Measurements from ENCODE around the gene TSC22D1.
"Not testable (repeated sequence)": the region's sequence is repeated elsewhere in the genome, so short reads cannot be mapped to it uniquely, and the experiment has no call there.

TSC22D1 gene

GRCh38 chr13:44514278-44514677 lies 61.9 kb downstream of the TSC22D1 start:
- TF ChIP-seq CTCF (IDR thresholded peaks at IDR 0.05; ENCODE audit: low read depth, low read length), result no peak
- H3K4me3 ChIP-seq (ENCODE audit: low read depth, low read length), result no peak overlapping the region
- in situ Hi-C loops (cut with HindIII; ENCODE audit: low sequenced_read_pairs), result no loop called here
- DNase-seq (ENCODE audit: low read depth, low spot score), result no peak

GRCh38 chr13:44509853-44510252 lies 66.3 kb downstream of the TSC22D1 start:
- H3K4me3 ChIP-seq (ENCODE audit: low read depth, low read length); in situ Hi-C loops (cut with HindIII; ENCODE audit: low sequenced_read_pairs); DNase-seq (ENCODE audit: low read depth, low spot score): not testable (repeated sequence)

- H3K4me3 ChIP-seq (ENCODE audit: low read depth, low read length), result no peak overlapping the region
- no peak for TF ChIP-seq CTCF (IDR thresholded peaks at IDR 0.05; ENCODE audit: low read depth, low read length)
- in situ Hi-C loops (cut with HindIII; ENCODE audit: low sequenced_read_pairs), result no loop called here
Measured at GRCh38 chr13:44508562-44509077, 67.5 kb downstream of the TSC22D1 start.

GRCh38 chr13:44507639-44508038 lies 68.5 kb downstream of the TSC22D1 start:
- TF ChIP-seq CTCF (IDR thresholded peaks at IDR 0.05; ENCODE audit: low read depth, low read length), result no peak
- in situ Hi-C loops (cut with HindIII; ENCODE audit: low sequenced_read_pairs), result no loop called here
- no peak overlapping the region for H3K4me3 ChIP-seq (ENCODE audit: low read depth, low read length)
- no peak for DNase-seq (ENCODE audit: low read depth, low spot score)

More at GRCh38 chr13:44508562-44509077, 67.5 kb downstream of the TSC22D1 start:
- no peak for DNase-seq (ENCODE audit: low read depth, low spot score)

- H3K4me3 ChIP-seq (ENCODE audit: low read depth, low read length), result no peak overlapping the region
- in situ Hi-C loops (cut with HindIII; ENCODE audit: low sequenced_read_pairs), result no loop called here
- TF ChIP-seq CTCF (IDR thresholded peaks at IDR 0.05; ENCODE audit: low read depth, low read length), result no peak
- no peak for DNase-seq (ENCODE audit: low read depth, low spot score)
Measured at GRCh38 chr13:44506719-44507118, 69.4 kb downstream of the TSC22D1 start.

- no peak for TF ChIP-seq CTCF (IDR thresholded peaks at IDR 0.05; ENCODE audit: low read depth, low read length)
- H3K4me3 ChIP-seq (ENCODE audit: low read depth, low read length), result no peak overlapping the region
- in situ Hi-C loops (cut with HindIII; ENCODE audit: low sequenced_read_pairs), result no loop called here
- no peak for DNase-seq (ENCODE audit: low read depth, low spot score)
Measured at GRCh38 chr13:44506251-44506650, 69.9 kb downstream of the TSC22D1 start.

- TF ChIP-seq CTCF (IDR thresholded peaks at IDR 0.05; ENCODE audit: low read depth, low read length), result no peak
- in situ Hi-C loops (cut with HindIII; ENCODE audit: low sequenced_read_pairs), result no loop called here
- DNase-seq (ENCODE audit: low read depth, low spot score), result no peak
- no peak overlapping the region for H3K4me3 ChIP-seq (ENCODE audit: low read depth, low read length)
Measured at GRCh38 chr13:44504116-44504515, 72.0 kb downstream of the TSC22D1 start.

Data from astrocyte of the spinal cord (primary cell).